PC-9 (cell line): ENCODE data around the gene KBTBD12. TPM values are rescaled to one million over a fixed set of nuclear protein-coding genes. Genes with fewer than 3 reads are reported as not detected.
"Not testable (repeated sequence)": the region's sequence is repeated elsewhere in the genome, so short reads cannot be mapped to it uniquely, and the experiment has no call there.

Source experiments
- BruUV-seq: library from RNA; stranded (reverse); fragments of 400-500 nt; replicated peaks from 2 replicates; lab custom pipeline; 2021; lab: Mats Ljungman, UMichigan
- CTCF ChIA-PET: fragments of 300-600 bp; sonication (Branson Sonifier 250); formaldehyde crosslinking; loops from one replicate; lab custom pipeline; 2022; ENCODE audit warnings: antibody characterized with exemption; lab: Charles Lee
- POLR2A ChIA-PET: fragments of 300-600 bp; sonication (Branson Sonifier 250); formaldehyde crosslinking; loops from one replicate; lab custom pipeline; 2022; ENCODE audit warnings: antibody characterized with exemption; ENCODE audit not compliant: unreplicated experiment; lab: Charles Lee
- DNase-seq, 2 experiments: peaks; one replicate each; pipeline versions ENCODE4 v3.0.0 to v3.0.0-alpha.2; 2015 to 2022; ENCODE audit warnings: mixed read lengths in 1 of 2
- H2AFZ ChIP-seq: fragments of 200-600 bp; sonication (generic); 2 replicates; pipeline ENCODE4 v1.8.1; 2017; ENCODE audit warnings: antibody characterized with exemption
- H3F3A ChIP-seq: fragments of 200-600 bp; sonication (generic); 2 replicates; pipeline ENCODE4 v1.8.1; 2017; ENCODE audit warnings: antibody characterized with exemption, mild to moderate bottlenecking, low read depth; ENCODE audit not compliant: insufficient read depth
- H3K27ac ChIP-seq: fragments of 200-600 bp; sonication (generic); 2 replicates; pipeline ENCODE4 v1.6.1; 2016; ENCODE audit warnings: mixed run types
- H3K27me3 ChIP-seq: fragments of 200-600 bp; sonication (generic); 2 replicates; pipeline ENCODE4 v1.6.1; 2016; ENCODE audit warnings: low read depth, mixed run types; ENCODE audit not compliant: insufficient read depth
- H3K36me3 ChIP-seq: fragments of 200-600 bp; sonication (generic); 2 replicates; pipeline ENCODE4 v1.6.1; 2016; ENCODE audit warnings: low read depth, mixed run types
- H3K4me1 ChIP-seq: fragments of 200-600 bp; sonication (generic); replicated peaks from 2 replicates; pipeline ENCODE4 v1.6.1; 2016; ENCODE audit warnings: mixed run types; ENCODE audit not compliant: insufficient read depth
- H3K4me2 ChIP-seq: fragments of 200-600 bp; sonication (generic); 2 replicates; pipeline ENCODE4 v1.6.1; 2017; ENCODE audit warnings: mixed run types
- H3K4me3 ChIP-seq: fragments of 200-600 bp; sonication (generic); 2 replicates; pipeline ENCODE4 v1.6.1; 2016; ENCODE audit warnings: mixed run types
- H3K79me2 ChIP-seq: fragments of 200-600 bp; sonication (generic); 2 replicates; pipeline ENCODE4 v1.6.1; 2017; ENCODE audit warnings: low read depth, mixed run types
- H3K9me2 ChIP-seq: fragments of 200-600 bp; sonication (generic); 2 replicates; pipeline ENCODE4 v1.8.1; 2017; ENCODE audit warnings: mild to moderate bottlenecking; ENCODE audit not compliant: insufficient read depth
- H3K9me3 ChIP-seq: fragments of 200-600 bp; sonication (generic); 2 replicates; pipeline ENCODE4 v1.8.1; 2016; ENCODE audit warnings: low read depth; ENCODE audit not compliant: insufficient read depth
- H4K20me1 ChIP-seq: fragments of 200-600 bp; sonication (generic); 2 replicates; pipeline ENCODE4 v1.8.1; 2017; ENCODE audit not compliant: insufficient read depth
- CTCF ChIP-seq: fragments of 200-600 bp; sonication (generic); conservative IDR thresholded peaks from 2 replicates; pipeline ENCODE4 v1.6.1; 2017; ENCODE audit warnings: mixed run types, antibody characterized with exemption, mild to moderate bottlenecking, moderate library complexity
- EZH2 ChIP-seq: fragments of 200-600 bp; sonication (generic); IDR thresholded peaks from 2 replicates; pipeline ENCODE4 v1.8.0; 2017; ENCODE audit warnings: antibody characterized with exemption, low read depth
- intact Hi-C: fragments of 100-400 bp; cut with micrococcal nuclease; formaldehyde crosslinking; loops from one replicate; pipeline ENCODE4 v1.10.0; 2022; ENCODE audit not compliant: unreplicated experiment
- total RNA-seq: library from RNA; stranded (reverse); gene quantifications from 2 replicates; pipeline ENCODE4 v1.2.3, GENCODE V29; 2021

The KBTBD12 gene
- total RNA-seq, 1 experiment from 2014 or later, result 1.1 TPM

- Histone ChIP-seq H3F3A (no peaks in the 10 kb centered on the region), H3K4me3 (no peak overlapping the region), H3K4me2 (no peak overlapping the region), H4K20me1 (no peaks in the 10 kb centered on the region), H3K9me3 (no peaks in the 10 kb centered on the region), H3K79me2 (no peaks in the 10 kb centered on the region), H3K27ac (no peak overlapping the region), H3K27me3 (no peaks in the 10 kb centered on the region), H2AFZ (no peak overlapping the region), H3K36me3 (no peaks in the 10 kb centered on the region), H3K9me2 (no peaks in the 10 kb centered on the region), H3K4me1 (no peaks in the 10 kb centered on the region)
- BruUV-seq, result no TSS peak
- CTCF ChIA-PET, result no interaction called here
- POLR2A ChIA-PET, result no interaction called here
- intact Hi-C loops, result no loop called here
- TF ChIP-seq CTCF (no peak), EZH2 (no peak)
- DNase-seq, result no peak
Measured at GRCh38 chr3:127905556-127905955, 9.5 kb upstream of the KBTBD12 start.

GRCh38 chr3:127906653-127907052, 8.4 kb upstream of the KBTBD12 start:
- BruUV-seq, H3K79me2 ChIP-seq, H2AFZ ChIP-seq, H4K20me1 ChIP-seq, POLR2A ChIA-PET, H3K9me2 ChIP-seq, H3K36me3 ChIP-seq, DNase-seq, H3K9me3 ChIP-seq, H3K4me1 ChIP-seq, H3K27ac ChIP-seq, H3K27me3 ChIP-seq, H3F3A ChIP-seq, H3K4me2 ChIP-seq, H3K4me3 ChIP-seq, intact Hi-C loops, CTCF ChIA-PET: not testable (repeated sequence)

GRCh38 chr3:127908202-127908601, 6.8 kb upstream of the KBTBD12 start:
- H3K4me2 ChIP-seq, result no peak overlapping the region
- no peaks in the 10 kb centered on the region for H3K79me2 ChIP-seq
- no peaks in the 10 kb centered on the region for H3F3A ChIP-seq
- no peaks in the 10 kb centered on the region for H4K20me1 ChIP-seq
- H3K4me1 ChIP-seq, result no peaks in the 10 kb centered on the region
- H2AFZ ChIP-seq, result no peak overlapping the region
- H3K4me3 ChIP-seq, result no peak overlapping the region
- H3K36me3 ChIP-seq, result no peaks in the 10 kb centered on the region
- TF ChIP-seq CTCF (no peak), EZH2 (no peak)
- CTCF ChIA-PET, result no interaction called here
- POLR2A ChIA-PET, result no interaction called here
- no peaks in the 10 kb centered on the region for H3K9me3 ChIP-seq
- DNase-seq, result no peak
- H3K9me2 ChIP-seq, result no peaks in the 10 kb centered on the region
- intact Hi-C loops, result no loop called here
- BruUV-seq, result no TSS peak
- H3K27me3 ChIP-seq, result no peaks in the 10 kb centered on the region
- no peak overlapping the region for H3K27ac ChIP-seq

GRCh38 chr3:127908951-127909350, 6.1 kb upstream of the KBTBD12 start:
- H3K36me3 ChIP-seq, result no peaks in the 10 kb centered on the region
- H3K4me2 ChIP-seq, result no peak overlapping the region
- BruUV-seq, result no TSS peak
- H3K27ac ChIP-seq, result no peak overlapping the region
- no peak for TF ChIP-seq CTCF
- no peak for TF ChIP-seq EZH2
- no peaks in the 10 kb centered on the region for H3K27me3 ChIP-seq
- no peak overlapping the region for H3K4me3 ChIP-seq
- ChIA-PET POLR2A (no interaction called here), CTCF (interaction anchor here (0.7 kb wide), 1 partner anchor 13 kb away, joined by 3 read pairs; no protein-coding TSS in a partner anchor)
- no peaks in the 10 kb centered on the region for H3K9me3 ChIP-seq
- H4K20me1 ChIP-seq, result no peaks in the 10 kb centered on the region
- intact Hi-C loops, result no loop called here
- DNase-seq, result no peak
- H3K79me2 ChIP-seq, result no peaks in the 10 kb centered on the region
- no peaks in the 10 kb centered on the region for H3F3A ChIP-seq
- no peak overlapping the region for H2AFZ ChIP-seq
- no peaks in the 10 kb centered on the region for H3K9me2 ChIP-seq
- no peaks in the 10 kb centered on the region for H3K4me1 ChIP-seq
